Measurements from ENCODE around the gene SNRPA.

GRCh38 chr19:40743926-40744325 lies 7.1 kb upstream of the SNRPA start:
- TF ChIP-seq, protein P1, sequence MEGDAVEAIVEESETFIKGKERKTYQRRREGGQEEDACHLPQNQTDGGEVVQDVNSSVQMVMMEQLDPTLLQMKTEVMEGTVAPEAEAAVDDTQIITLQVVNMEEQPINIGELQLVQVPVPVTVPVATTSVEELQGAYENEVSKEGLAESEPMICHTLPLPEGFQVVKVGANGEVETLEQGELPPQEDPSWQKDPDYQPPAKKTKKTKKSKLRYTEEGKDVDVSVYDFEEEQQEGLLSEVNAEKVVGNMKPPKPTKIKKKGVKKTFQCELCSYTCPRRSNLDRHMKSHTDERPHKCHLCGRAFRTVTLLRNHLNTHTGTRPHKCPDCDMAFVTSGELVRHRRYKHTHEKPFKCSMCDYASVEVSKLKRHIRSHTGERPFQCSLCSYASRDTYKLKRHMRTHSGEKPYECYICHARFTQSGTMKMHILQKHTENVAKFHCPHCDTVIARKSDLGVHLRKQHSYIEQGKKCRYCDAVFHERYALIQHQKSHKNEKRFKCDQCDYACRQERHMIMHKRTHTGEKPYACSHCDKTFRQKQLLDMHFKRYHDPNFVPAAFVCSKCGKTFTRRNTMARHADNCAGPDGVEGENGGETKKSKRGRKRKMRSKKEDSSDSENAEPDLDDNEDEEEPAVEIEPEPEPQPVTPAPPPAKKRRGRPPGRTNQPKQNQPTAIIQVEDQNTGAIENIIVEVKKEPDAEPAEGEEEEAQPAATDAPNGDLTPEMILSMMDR (conservative IDR thresholded peaks at IDR 0.05 in 1 of 2, IDR thresholded peaks at IDR 0.05 in 1 of 2; ENCODE audit: extremely low read depth in 1 of 2, insufficient read depth in 1 of 2, low read depth in 1 of 2, low read length in 2 of 2): no peak
- TF ChIP-seq EZH2 (IDR thresholded peaks at IDR 0.05; ENCODE audit: borderline replicate concordance, low read length): no peak

All from mammary epithelial cell (primary cell).